Measurements from ENCODE around the gene COL18A1. TPM values are rescaled to one million over a fixed set of nuclear protein-coding genes. Genes with fewer than 3 reads are reported as not detected.
A peak's percentile ranks its signal among the peaks of the same experiment; 100 is the strongest.

COL18A1 gene
- total and polyA plus RNA-seq, 4 donors = 62.5 to 309 (median 95.0) TPM

GRCh38 chr21:45473496-45474322 lies 68.7 kb downstream of the COL18A1 start:
- Histone ChIP-seq H3K4me1 (ENCODE audit: control insufficient read depth, insufficient read depth, low read length) (peaks cover 57% of the 10 kb centered on the region), H3K4me3 (ENCODE audit: low read depth, low read length) (no peak overlapping the region), H3K9me3 (ENCODE audit: control insufficient read depth, insufficient read depth, low read length) (no peaks in the 10 kb centered on the region), H3K27ac (ENCODE audit: low read depth, low read length) (no peak overlapping the region), H3K36me3 (ENCODE audit: control insufficient read depth, insufficient read depth, low read length) (peaks cover 51% of the 10 kb centered on the region), H3K27me3 (ENCODE audit: control insufficient read depth, insufficient read depth, low read length) (no peaks in the 10 kb centered on the region)
- WGBS (ENCODE audit: insufficient coverage) = 96% methylated on average over 23 of the region's 24 CpGs
- no peak for DNase-seq (ENCODE audit: low read depth in 4 of 6, low spot score in 6 of 6)

GRCh38 chr21:45474323-45474950 lies 69.5 kb downstream of the COL18A1 start:
- WGBS (ENCODE audit: insufficient coverage) = 96% methylated on average over 17 of the region's 18 CpGs

DNA sequence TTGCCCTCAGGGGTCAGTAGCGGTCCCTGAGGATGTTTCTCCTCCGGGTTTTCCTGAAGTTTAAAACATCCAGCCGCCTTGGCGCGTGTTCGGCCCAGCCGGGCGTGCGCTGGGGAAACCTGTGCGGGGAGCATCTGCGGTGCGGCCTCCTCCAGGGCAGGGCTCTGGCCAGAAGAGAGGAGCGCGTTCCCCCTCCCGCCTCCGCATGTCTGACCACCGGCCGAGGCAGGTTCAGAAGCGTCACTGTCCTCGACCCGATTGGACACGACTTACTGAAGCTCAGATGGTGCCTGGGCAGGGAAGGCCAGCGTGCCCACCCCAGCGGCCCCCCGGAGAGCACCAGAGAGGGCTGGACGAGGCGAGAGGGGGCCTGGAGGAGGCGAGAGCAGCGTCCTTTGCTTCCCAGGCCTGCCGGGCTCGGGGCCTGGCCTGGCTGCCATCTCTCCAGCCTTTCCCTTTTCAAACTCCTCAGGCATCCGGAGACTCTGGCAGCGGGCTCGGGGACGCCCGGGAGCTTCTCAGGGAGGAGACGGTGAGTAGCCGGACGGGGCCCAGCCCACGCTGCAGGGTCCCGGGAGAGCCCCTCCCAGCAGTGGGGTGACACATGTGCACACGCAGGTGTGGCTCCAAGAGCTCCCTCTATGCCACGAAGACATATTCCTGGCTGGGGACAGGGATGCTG lies 70.2 kb downstream of the COL18A1 start:
- no peak overlapping the region for H3K27ac ChIP-seq (ENCODE audit: low read depth, low read length)
- WGBS (ENCODE audit: insufficient coverage) = 94% methylated on average over 43 of the region's 43 CpGs
- H3K4me1 ChIP-seq (ENCODE audit: control insufficient read depth, insufficient read depth, low read length) = peaks cover 45% of the 10 kb centered on the region
- H3K36me3 ChIP-seq (ENCODE audit: control insufficient read depth, insufficient read depth, low read length) = peaks cover 58% of the 10 kb centered on the region
- no peaks in the 10 kb centered on the region for H3K9me3 ChIP-seq (ENCODE audit: control insufficient read depth, insufficient read depth, low read length)
- no peaks in the 10 kb centered on the region for H3K27me3 ChIP-seq (ENCODE audit: control insufficient read depth, insufficient read depth, low read length)
- DNase-seq (ENCODE audit: low read depth in 4 of 6, low spot score in 6 of 6) = no peak
- no peak overlapping the region for H3K4me3 ChIP-seq (ENCODE audit: low read depth, low read length)

More at GRCh38 chr21:45474323-45474950, 69.5 kb downstream of the COL18A1 start:
- Histone ChIP-seq H3K27me3 (ENCODE audit: control insufficient read depth, insufficient read depth, low read length) (no peaks in the 10 kb centered on the region), H3K36me3 (ENCODE audit: control insufficient read depth, insufficient read depth, low read length) (peaks cover 51% of the 10 kb centered on the region), H3K27ac (ENCODE audit: low read depth, low read length) (no peak overlapping the region), H3K4me1 (ENCODE audit: control insufficient read depth, insufficient read depth, low read length) (peaks cover 51% of the 10 kb centered on the region), H3K4me3 (ENCODE audit: low read depth, low read length) (no peak overlapping the region), H3K9me3 (ENCODE audit: control insufficient read depth, insufficient read depth, low read length) (no peaks in the 10 kb centered on the region)
- no peak for DNase-seq (ENCODE audit: low read depth in 4 of 6, low spot score in 6 of 6)

DNA sequence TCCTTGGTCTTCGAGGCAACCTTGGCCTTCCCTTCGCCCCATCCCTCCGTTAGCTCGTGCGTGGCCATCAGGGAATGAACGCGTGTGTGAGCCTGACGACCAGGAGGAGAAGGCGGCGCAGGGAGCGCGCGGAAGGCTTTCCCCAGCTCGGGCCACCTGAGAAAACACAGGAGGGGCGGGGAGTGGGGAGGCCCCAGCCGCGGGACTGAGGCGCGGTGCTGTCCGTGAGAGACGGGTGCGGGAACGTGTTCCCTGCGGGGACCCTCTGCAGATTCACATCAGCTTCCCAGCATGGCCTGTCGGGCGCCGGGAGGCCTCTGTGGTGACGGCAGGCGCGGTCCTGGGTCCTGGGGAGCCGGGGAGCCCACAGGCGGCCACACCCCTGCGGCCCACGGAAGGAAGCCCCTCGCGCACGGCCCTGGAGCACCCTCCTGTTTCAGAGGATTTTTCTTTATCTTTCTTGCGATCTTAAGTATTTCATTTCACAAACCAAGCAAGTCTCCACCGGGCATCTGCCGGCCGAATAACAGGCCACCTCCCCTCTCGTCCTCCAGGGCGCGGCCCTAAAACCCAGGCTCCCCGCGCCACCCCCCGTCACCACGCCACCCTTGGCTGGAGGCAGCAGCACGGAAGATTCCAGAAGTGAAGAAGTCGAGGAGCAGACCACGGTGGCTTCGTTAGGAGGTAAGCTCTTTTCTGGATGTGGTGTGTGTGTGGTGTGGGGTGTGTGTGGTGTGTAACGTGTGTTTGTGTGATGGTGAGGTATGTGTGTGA lies 71.0 kb downstream of the COL18A1 start:
- 87% methylated on average over 49 of the region's 53 CpGs for WGBS (ENCODE audit: insufficient coverage)
- Histone ChIP-seq H3K4me1 (ENCODE audit: control insufficient read depth, insufficient read depth, low read length) (peaks cover 38% of the 10 kb centered on the region), H3K36me3 (ENCODE audit: control insufficient read depth, insufficient read depth, low read length) (peaks cover 66% of the 10 kb centered on the region), H3K9me3 (ENCODE audit: control insufficient read depth, insufficient read depth, low read length) (no peaks in the 10 kb centered on the region), H3K27me3 (ENCODE audit: control insufficient read depth, insufficient read depth, low read length) (no peaks in the 10 kb centered on the region), H3K27ac (ENCODE audit: low read depth, low read length) (no peak overlapping the region), H3K4me3 (ENCODE audit: low read depth, low read length) (no peak overlapping the region)
- no peak for DNase-seq (ENCODE audit: low read depth in 4 of 6, low spot score in 6 of 6)

GRCh38 chr21:45476582-45476981 lies 71.6 kb downstream of the COL18A1 start:
- H3K9me3 ChIP-seq (ENCODE audit: control insufficient read depth, insufficient read depth, low read length) = no peaks in the 10 kb centered on the region
- WGBS (ENCODE audit: insufficient coverage) = 94% methylated on average over 6 of the region's 6 CpGs

DNA sequence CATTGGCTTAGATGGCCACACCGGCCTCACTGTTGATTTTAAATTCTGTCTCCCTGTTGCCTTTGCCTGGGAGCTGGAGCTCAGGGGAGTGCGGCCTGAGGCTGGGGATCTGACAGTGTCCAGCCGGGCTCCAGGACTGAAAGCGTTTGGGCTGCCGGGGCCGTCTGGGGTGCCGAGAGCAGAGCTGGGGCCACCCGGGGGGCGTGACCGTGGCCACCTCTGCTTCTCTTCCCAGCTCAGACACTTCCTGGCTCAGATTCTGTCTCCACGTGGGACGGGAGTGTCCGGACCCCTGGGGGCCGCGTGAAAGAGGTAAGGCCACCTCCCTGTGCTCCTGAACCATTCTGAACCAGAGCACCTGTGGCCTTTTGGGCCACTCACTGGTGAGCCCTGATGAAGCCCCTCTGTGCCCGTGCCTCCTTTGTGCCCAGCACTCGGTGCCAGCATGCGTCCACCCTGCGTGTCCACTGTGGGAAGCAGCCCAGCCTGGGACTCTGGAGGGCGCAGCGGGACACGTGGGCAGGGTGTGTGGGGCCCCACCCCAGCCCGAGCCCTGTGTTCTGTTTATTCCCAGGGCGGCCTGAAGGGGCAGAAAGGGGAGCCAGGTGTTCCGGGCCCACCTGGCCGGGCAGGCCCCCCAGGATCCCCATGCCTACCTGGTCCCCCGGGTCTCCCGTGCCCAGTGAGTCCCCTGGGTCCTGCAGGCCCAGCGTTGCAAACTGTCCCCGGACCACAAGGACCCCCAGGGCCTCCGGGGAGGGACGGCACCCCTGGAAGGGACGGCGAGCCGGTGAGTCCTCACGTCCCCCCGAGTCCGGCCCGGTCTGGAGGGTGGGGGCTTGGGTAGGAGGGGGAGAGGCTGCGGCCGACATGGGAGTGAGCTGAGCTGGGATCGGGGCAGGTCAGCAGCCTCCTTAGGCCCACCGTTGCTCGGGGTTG lies 72.5 kb downstream of the COL18A1 start:
- H3K9me3 ChIP-seq (ENCODE audit: control insufficient read depth, insufficient read depth, low read length) = no peaks in the 10 kb centered on the region
- H3K27ac ChIP-seq (ENCODE audit: low read depth, low read length) = no peak overlapping the region
- no peak overlapping the region for H3K4me3 ChIP-seq (ENCODE audit: low read depth, low read length)
- peaks cover 79% of the 10 kb centered on the region for H3K36me3 ChIP-seq (ENCODE audit: control insufficient read depth, insufficient read depth, low read length)
- H3K4me1 ChIP-seq (ENCODE audit: control insufficient read depth, insufficient read depth, low read length) = peaks cover 23% of the 10 kb centered on the region
- no peak for DNase-seq (ENCODE audit: low read depth in 4 of 6, low spot score in 6 of 6)
- 80% methylated on average over 44 of the region's 44 CpGs for WGBS (ENCODE audit: insufficient coverage)
- no peaks in the 10 kb centered on the region for H3K27me3 ChIP-seq (ENCODE audit: control insufficient read depth, insufficient read depth, low read length)

More at GRCh38 chr21:45476582-45476981, 71.6 kb downstream of the COL18A1 start:
- H3K4me3 ChIP-seq (ENCODE audit: low read depth, low read length) = no peak overlapping the region
- H3K27me3 ChIP-seq (ENCODE audit: control insufficient read depth, insufficient read depth, low read length) = no peaks in the 10 kb centered on the region
- no peak for DNase-seq (ENCODE audit: low read depth in 4 of 6, low spot score in 6 of 6)
- no peak overlapping the region for H3K27ac ChIP-seq (ENCODE audit: low read depth, low read length)
- H3K4me1 ChIP-seq (ENCODE audit: control insufficient read depth, insufficient read depth, low read length) = peaks cover 32% of the 10 kb centered on the region
- H3K36me3 ChIP-seq (ENCODE audit: control insufficient read depth, insufficient read depth, low read length) = peaks cover 72% of the 10 kb centered on the region

- H3K27ac ChIP-seq (ENCODE audit: low read depth, low read length) = no peak overlapping the region
These were observed 73.3 kb downstream of the COL18A1 start for GRCh38 chr21:45478115-45478801.

More at GRCh38 chr21:45478115-45478801, 73.3 kb downstream of the COL18A1 start:
- WGBS (ENCODE audit: insufficient coverage) = 44% methylated on average over 27 of the region's 32 CpGs
- Histone ChIP-seq H3K27me3 (ENCODE audit: control insufficient read depth, insufficient read depth, low read length) (no peaks in the 10 kb centered on the region), H3K9me3 (ENCODE audit: control insufficient read depth, insufficient read depth, low read length) (no peaks in the 10 kb centered on the region), H3K4me3 (ENCODE audit: low read depth, low read length) (no peak overlapping the region), H3K36me3 (ENCODE audit: control insufficient read depth, insufficient read depth, low read length) (peaks cover 79% of the 10 kb centered on the region), H3K4me1 (ENCODE audit: control insufficient read depth, insufficient read depth, low read length) (peaks cover 20% of the 10 kb centered on the region)
- peak in 4 of 6 donors; percentile 31 to 86 (median 57) for DNase-seq (ENCODE audit: low read depth in 4 of 6, low spot score in 6 of 6)

All from spinal cord (tissue), 10 donors.